Lower lobe of right lung (tissue), 2 donors: ENCODE results near the gene TSPAN12. TPM values are rescaled to one million over a fixed set of nuclear protein-coding genes. Genes with fewer than 3 reads are reported as not detected.

Source experiments
- ATAC-seq, 2 donors: fragments of 200-7000 bp; cut with Tn5 transposase; one replicate each; pipeline ENCODE4 v1.9.1; 2020 to 2022; ENCODE audit warnings: mild to moderate bottlenecking in 2 of 2, moderate library complexity in 2 of 2
- DNase-seq: peaks from one replicate; pipeline ENCODE4 v3.0.0-alpha.2; 2020
- H3K27ac ChIP-seq: fragments of 200-600 bp; one replicate; pipeline ENCODE4 v1.8.0; 2022
- H3K27me3 ChIP-seq: fragments of 200-600 bp; one replicate; pipeline ENCODE4 v1.8.0; 2022; ENCODE audit warnings: low read depth
- H3K36me3 ChIP-seq: fragments of 200-600 bp; one replicate; pipeline ENCODE4 v1.8.0; 2022; ENCODE audit warnings: mild to moderate bottlenecking
- H3K4me1 ChIP-seq: fragments of 200-600 bp; one replicate; pipeline ENCODE4 v1.8.0; 2022
- H3K4me3 ChIP-seq: fragments of 200-600 bp; one replicate; pipeline ENCODE4 v1.8.0; 2022; ENCODE audit warnings: mild to moderate bottlenecking
- H3K9me3 ChIP-seq: fragments of 200-600 bp; one replicate; pipeline ENCODE4 v1.8.0; 2022
- CTCF ChIP-seq: fragments of 200-600 bp; IDR thresholded peaks from one replicate; pipeline ENCODE4 v1.8.0; 2022; ENCODE audit warnings: antibody characterized with exemption, mild to moderate bottlenecking
- intact Hi-C: fragments of 100-400 bp; cut with DNase I; formaldehyde crosslinking; loops from one replicate; pipeline ENCODE4 v1.11.0; 2022
- total RNA-seq: library from RNA; stranded (reverse); fragmentation: NEBNext Ultra II Directional; extraction: Animal tissue kit (Norgen Biotek cat#: 25700); gene quantifications from one replicate; pipeline ENCODE4 v1.2.1, GENCODE V29; 2021
- donor health status: DM: no; HTN: yes; CAD: no; lungs with severe emphysema.

TSPAN12 gene
- total RNA-seq, 1 donor from 2014 or later, result 43.6 TPM

GRCh38 chr7:120813546-120814252 lies 44.2 kb downstream of the TSPAN12 start:
- H3K4me3 ChIP-seq, result no peak overlapping the region
- H3K4me1 ChIP-seq, result no peaks in the 10 kb centered on the region
- intact Hi-C loops, result no loop called here
- H3K27me3 ChIP-seq, result no peaks in the 10 kb centered on the region
- no peak overlapping the region for H3K27ac ChIP-seq
- H3K36me3 ChIP-seq, result no peaks in the 10 kb centered on the region
- ATAC-seq (no peak), DNase-seq (no peak)
- TF ChIP-seq CTCF, result no peak
- no peaks in the 10 kb centered on the region for H3K9me3 ChIP-seq

- H3K27ac ChIP-seq, result no peak overlapping the region
- no peaks in the 10 kb centered on the region for H3K9me3 ChIP-seq
- intact Hi-C loops, result no loop called here
- ATAC-seq (no peak), DNase-seq (no peak)
- no peak overlapping the region for H3K4me3 ChIP-seq
- H3K27me3 ChIP-seq, result no peaks in the 10 kb centered on the region
- H3K4me1 ChIP-seq, result no peaks in the 10 kb centered on the region
- TF ChIP-seq CTCF, result no peak
- H3K36me3 ChIP-seq, result no peaks in the 10 kb centered on the region
These were observed 44.9 kb downstream of the TSPAN12 start for GRCh38 chr7:120813089-120813488.

- no peaks in the 10 kb centered on the region for H3K4me1 ChIP-seq
- H3K36me3 ChIP-seq, result no peaks in the 10 kb centered on the region
- H3K27me3 ChIP-seq, result no peaks in the 10 kb centered on the region
- DNase-seq (no peak), ATAC-seq (no peak)
- intact Hi-C loops, result loop anchor here (10.0 kb wide), 1 partner anchor 136 kb away; no protein-coding TSS in a partner anchor
- H3K4me3 ChIP-seq, result no peak overlapping the region
- TF ChIP-seq CTCF, result no peak
- H3K9me3 ChIP-seq, result no peaks in the 10 kb centered on the region
- H3K27ac ChIP-seq, result no peak overlapping the region
These were observed 48.7 kb downstream of the TSPAN12 start for GRCh38 chr7:120809260-120809659.

- no peak for ATAC-seq
- Histone ChIP-seq H3K27me3 (no peaks in the 10 kb centered on the region), H3K36me3 (no peaks in the 10 kb centered on the region), H3K4me1 (no peaks in the 10 kb centered on the region), H3K4me3 (no peak overlapping the region), H3K27ac (no peak overlapping the region), H3K9me3 (no peaks in the 10 kb centered on the region)
- no peak for TF ChIP-seq CTCF
- DNase-seq, result no peak
- intact Hi-C loops, result loop anchor here (10.0 kb wide), 1 partner anchor 137 kb away; no protein-coding TSS in a partner anchor
These were observed 50.6 kb downstream of the TSPAN12 start for GRCh38 chr7:120807390-120807789.

GRCh38 chr7:120806669-120807068 lies 51.3 kb downstream of the TSPAN12 start:
- H3K9me3 ChIP-seq, result no peaks in the 10 kb centered on the region
- no peaks in the 10 kb centered on the region for H3K4me1 ChIP-seq
- H3K4me3 ChIP-seq, result no peak overlapping the region
- intact Hi-C loops, result loop anchor here (10.0 kb wide), 1 partner anchor 138 kb away; no protein-coding TSS in a partner anchor
- no peak for ATAC-seq
- DNase-seq, result no peak
- H3K27me3 ChIP-seq, result no peaks in the 10 kb centered on the region
- TF ChIP-seq CTCF, result no peak
- no peaks in the 10 kb centered on the region for H3K36me3 ChIP-seq
- no peak overlapping the region for H3K27ac ChIP-seq
